A204.1 (cell line): ENCODE results near the gene PRUNE1.

Experiments used
- FAIRE-seq: peaks from 2 replicates; lab custom pipeline; 2012; peaks lifted over from hg19 to GRCh38; lab: Jason Lieb, UNC

PRUNE1 gene, protein sequence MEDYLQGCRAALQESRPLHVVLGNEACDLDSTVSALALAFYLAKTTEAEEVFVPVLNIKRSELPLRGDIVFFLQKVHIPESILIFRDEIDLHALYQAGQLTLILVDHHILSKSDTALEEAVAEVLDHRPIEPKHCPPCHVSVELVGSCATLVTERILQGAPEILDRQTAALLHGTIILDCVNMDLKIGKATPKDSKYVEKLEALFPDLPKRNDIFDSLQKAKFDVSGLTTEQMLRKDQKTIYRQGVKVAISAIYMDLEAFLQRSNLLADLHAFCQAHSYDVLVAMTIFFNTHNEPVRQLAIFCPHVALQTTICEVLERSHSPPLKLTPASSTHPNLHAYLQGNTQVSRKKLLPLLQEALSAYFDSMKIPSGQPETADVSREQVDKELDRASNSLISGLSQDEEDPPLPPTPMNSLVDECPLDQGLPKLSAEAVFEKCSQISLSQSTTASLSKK

DNA sequence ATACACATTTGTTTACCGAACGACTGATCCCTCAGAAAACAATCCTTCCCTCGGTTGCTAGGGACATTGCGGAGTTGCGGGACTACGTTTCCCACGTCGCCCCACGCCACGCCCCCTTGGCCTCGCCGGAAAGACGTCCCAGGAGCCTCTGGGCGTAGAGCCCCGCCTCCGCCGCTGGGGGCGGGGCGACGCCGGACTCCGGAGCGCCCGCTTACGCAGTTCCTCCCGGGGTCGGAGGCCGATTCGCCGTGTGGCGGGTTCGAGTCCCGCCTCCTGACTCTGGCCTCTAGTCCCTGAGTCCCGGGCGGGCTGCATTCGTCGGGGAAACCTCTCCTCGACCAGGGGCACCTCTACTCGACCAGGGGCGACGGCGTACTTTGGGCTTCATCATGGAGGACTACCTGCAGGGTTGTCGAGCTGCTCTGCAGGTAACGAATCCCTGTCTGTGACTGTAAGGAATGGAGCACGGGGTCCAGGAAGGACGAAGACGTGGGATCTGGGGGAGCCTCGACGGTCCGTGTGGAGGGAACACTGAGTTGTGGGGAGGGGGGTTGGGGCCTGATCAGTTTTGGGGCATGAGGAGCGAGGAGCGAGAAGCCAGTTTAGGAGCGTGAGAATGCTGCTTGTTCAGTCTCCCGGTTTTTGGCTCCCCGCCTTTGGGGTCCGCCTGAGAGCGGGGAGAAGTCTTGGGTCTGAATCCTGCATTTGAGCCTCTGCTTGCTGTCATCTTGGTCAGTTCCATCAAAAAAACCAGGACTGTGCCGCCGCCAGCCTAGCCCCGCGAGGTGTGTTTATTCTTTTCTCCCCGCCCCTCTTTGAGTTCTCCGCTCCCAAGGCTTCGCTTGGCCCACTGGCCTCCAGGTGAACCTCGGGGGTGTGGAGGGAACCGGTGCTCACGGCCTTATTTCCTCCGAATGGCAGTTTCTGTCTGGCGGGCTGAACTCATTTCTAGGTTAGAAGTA is at the start of gene PRUNE1:
PRUNE1 (plus strand) TSS at position 206 of the 962 bp plus-strand sequence; CDS start at position 390, 184 bp downstream.
- peak; percentile 44 for FAIRE-seq

DNA sequence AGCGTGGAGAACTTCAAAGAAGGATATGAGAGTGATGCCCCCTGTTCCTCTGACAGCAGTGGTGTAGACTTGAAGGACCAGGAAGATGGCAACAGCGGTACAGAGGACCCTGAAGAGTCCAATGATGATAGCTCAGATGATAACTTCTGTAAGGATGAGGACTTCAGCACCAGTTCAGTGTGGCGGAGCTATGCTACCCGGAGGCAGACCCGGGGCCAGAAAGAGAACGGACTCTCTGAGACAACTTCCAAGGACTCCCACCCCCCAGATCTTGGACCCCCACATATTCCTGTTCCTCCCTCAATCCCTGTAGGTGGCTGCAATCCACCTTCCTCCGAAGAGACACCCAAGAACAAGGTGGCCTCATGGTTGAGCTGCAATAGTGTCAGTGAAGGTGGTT is 47.6 kb upstream of the PRUNE1 start:
- FAIRE-seq, result no peak

- no peak for FAIRE-seq
These were observed 46.5 kb upstream of the PRUNE1 start for GRCh38 chr1:150961756-150962155.

DNA sequence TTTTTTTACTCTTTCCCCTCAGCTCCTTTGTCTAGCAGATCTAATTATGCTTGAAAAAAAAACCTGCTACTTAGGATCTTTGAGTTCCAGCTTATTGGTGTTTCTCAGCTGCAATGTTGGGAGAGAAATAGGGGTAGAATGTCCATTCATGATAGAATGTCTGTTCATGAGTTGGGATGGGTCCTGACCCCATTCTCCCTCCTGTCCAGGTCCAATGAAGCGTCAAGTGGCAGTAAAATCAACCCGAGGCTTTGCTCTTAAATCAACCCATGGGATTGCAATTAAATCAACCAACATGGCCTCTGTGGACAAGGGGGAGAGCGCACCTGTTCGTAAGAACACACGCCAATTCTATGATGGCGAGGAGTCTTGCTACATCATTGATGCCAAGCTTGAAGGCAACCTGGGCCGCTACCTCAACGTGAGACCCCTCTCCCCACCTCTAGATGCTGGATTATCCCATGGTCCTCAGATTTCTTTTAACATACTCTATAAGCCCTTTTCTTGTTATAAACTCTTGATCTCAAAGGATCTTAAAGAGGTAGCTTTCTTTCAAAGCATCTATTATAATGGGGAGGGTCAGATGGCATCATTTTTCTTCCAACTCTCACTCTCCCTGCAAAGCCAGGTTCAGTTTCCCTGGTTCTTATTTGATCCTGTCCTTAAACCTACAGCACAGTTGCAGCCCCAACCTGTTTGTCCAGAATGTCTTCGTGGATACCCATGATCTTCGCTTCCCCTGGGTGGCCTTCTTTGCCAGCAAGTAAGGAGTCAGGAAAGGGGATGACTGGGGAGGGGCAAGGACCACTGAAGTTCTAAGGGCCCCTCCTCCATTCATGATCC is 44.7 kb upstream of the PRUNE1 start:
- FAIRE-seq, result no peak

DNA sequence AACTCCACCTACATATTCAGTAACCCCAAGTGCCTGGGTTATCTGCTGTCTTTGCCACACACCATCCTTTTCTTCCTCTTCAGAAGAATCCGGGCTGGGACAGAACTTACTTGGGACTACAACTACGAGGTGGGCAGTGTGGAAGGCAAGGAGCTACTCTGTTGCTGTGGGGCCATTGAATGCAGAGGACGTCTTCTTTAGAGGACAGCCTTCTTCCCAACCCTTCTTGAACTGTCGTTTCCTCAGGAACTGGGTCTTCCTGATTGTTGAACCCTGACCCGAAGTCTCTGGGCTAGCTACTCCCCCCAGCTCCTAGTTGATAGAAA is 44.1 kb upstream of the PRUNE1 start:
- FAIRE-seq, result no peak

DNA sequence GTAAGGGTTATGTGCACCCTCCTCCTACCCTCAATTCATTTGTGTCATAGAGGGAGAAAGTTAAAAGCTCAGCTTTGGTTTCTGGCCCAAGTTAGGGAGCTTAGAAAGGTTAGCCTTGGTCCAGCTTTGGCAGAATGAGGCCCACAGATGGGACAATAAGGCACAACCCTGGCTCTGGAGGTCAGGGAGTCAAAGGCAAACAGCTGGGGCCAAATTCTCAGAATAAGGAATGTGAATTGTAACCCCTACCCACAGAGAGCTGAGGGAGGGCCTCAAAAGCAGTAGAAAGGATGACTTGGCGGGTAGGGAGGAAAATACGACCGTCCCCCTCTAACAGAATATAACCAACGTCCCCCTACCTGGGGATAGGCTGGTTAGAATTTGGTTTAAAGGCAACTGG is 42.6 kb upstream of the PRUNE1 start:
- FAIRE-seq, result no peak

GRCh38 chr1:150966011-150966410 is 42.2 kb upstream of the PRUNE1 start:
- no peak for FAIRE-seq

GRCh38 chr1:150967936-150968335 is 40.3 kb upstream of the PRUNE1 start:
- no peak for FAIRE-seq

DNA sequence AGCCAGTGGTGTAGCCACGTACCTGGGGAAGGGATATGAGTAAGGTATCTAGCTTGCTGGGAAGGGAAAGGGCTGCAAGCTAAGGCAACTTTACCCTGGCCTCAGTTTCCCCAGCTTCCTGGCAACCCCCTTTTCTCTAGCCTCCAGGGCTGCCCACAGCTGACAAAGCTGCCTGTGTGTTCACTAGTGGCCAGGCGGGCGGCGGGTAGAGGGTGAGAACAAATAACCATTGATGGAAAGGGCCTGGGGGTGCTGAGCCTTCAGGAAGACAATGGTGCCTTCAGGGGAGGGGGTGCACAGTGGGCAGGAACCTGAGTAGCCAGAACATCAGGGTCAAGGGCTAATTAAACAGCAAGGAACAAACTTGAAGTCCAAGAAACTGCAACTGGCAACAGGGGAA is 39.8 kb upstream of the PRUNE1 start:
- FAIRE-seq, result no peak

DNA sequence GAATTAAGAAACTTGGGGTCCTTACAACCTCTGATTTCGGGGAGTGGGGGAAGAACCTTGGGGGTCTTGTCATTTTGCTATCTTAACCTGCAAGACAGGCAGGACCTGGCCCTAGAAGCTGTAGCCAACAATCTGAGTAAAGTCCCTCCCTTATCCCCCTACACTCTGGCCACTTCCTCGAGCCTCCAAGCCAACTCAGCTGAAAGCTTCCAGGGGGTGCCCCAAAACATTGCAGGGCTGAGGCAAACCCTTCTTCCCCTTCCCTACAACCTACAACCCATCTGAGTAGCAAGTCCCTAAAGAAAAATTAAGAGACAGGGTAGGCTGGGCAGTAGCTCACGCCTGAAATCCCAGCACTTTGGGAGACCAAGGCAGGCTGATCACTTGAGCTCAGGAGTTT is 38.6 kb upstream of the PRUNE1 start:
- FAIRE-seq, result no peak

- no peak for FAIRE-seq
These were observed 37.3 kb upstream of the PRUNE1 start for GRCh38 chr1:150970808-150971582.

- FAIRE-seq, result no peak
These were observed 36.4 kb upstream of the PRUNE1 start for GRCh38 chr1:150971583-150972416.

DNA sequence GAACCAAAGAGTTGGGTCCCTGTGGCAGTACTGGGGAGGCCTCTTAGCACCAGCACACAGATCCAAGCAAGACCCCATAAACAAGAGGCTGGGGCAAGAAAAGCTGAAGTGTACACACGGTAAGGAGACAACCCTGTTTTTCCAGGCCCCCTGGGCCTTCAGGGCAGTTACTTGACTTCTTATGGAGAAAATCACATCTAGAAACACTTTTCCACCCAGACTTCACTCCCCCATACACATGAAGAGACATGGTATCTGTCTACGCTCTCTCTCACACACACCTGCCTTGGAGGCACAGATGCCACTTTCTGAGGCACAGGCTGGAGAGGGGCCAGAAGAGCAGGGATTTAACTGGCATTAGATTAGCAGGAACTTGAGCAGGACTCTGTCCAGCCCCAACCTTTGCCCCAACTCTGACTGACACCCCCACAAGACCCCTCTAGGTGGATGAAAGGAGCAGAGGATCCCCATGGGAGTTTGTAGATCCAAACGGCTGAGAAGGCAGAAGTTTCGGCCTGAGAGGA is 35.8 kb upstream of the PRUNE1 start:
- no peak for FAIRE-seq

DNA sequence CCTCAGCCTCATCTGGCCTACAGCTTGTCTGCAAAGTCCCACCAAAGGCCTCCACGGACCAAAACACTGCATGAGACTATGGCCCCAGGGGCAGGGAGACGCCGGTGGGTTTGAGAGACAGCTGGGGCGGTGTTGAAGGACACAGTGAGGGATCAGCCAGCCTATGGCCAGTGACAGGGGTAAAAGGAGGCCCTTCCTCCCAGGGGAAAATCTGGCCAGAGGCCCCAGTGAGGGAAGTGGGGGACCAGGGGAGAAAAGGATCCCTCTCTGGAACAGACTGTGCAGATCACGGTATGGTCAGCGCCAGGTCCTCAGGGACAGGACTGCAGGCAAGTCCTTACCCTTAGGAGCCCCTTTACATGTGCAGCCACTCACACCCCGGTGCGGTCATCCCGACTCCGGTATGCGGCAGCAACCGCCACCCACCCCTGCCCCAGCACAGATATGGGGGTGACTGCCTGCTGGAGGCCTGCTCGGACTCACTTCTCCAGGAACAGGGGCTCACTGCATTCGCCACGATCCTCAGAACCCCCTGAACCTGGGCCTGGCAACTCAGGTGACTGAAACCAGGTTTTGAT is 34.9 kb upstream of the PRUNE1 start:
- no peak for FAIRE-seq

DNA sequence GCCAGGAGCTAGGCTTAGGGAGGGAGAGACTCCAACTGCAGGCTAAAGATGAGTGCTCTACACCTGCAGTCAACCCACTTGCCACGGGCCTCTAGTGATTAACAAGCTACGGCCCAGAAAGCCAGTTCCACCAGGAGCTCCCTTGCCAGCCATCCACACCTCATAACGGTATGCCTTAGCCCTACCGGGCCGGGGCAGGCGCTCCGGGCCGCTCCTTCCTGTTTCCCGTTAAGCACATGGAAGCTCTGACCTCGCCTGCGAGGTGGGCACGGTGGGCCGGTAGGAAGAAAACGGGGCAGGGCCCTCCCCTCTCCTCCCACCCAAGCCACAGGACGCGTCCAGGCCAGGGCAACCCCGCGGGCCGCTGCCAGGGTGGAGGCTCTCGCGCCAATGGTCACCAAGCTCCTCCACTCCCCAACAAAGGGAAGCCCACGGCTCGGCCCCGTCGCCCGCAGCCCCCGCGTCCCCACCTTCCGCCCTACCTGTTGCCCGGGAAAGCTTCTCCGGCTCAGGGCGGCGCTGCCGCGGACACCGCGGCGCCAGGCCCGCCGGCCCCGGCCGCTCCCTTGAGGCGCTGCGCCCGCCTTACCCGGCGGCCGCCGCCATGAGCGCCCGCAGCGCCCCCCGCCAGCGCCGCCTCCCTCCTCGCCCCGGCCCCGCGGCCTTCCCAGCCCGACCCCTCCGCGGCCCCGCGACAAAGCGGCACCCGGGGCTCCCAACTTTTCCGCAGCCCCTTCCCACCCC is 34.2 kb upstream of the PRUNE1 start:
- no peak for FAIRE-seq

DNA sequence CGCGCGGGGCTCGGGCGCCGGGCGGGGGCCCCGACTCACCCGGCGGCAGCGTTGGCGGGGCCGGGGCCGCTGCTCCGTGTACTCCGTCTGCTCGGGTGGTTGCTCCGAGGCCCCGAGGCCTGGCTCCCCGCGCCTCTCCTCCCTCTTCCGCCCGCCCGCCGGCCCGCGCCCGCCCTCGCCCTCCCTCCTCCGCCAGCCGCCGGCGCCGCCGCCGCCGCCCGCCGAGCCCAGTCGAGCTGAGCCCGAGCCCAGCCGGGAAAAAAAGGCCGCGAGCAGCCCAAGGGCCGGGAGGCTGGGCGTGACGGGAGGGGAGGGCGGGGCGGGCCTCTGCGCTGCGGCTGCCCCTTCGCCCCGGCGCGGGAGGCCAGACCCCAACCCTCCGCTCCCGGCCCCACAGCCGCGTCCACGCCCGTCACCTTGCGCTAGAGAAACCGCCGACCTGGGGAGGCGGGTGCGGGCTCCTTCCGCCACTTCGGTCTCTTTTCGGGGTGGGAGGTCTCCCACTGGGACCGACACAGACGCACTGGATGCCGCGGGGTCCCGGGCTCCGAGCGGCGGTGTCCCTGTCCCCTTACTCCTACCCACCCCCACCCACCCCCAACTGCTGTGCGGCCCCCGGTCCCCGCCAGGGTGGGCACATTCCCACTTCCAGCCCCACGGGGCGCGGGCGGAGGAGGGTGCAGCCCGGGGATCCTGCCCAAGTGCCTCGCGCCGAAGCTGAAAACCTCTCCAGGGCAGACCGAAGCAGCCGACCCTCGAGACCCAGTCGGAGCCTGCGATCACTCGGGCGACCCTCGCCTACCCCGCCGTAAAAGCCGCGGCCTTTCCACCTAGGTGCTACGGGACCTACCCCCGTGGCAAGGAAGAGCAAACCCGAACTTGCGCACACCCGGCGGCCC is 33.4 kb upstream of the PRUNE1 start, which contains the start of gene CERS2:
CERS2 (minus strand) TSS at position 256 of the 899 bp plus-strand sequence. CDS start 5,745 bp downstream, outside the sequence.
- no peak for FAIRE-seq

DNA sequence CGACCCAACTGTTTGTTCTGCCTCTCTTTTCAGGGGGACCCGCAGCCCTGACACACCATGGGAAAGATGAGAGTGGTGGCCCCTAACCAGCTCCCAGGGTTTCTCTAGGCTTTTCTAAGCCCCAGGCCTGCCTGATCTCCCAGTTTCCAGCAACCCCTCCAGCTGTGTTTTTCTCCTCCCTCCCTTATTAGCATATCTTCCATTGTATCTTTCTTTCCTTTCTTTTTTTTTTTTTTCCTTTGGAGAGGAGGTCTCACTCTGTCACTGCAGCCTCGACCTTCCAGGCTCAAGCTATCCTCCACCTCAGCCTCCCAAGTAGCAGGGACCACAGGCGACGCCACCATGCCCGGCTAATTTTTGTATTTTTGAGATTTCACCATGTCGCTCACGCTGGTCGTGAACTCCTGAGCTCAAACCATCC is 31.8 kb upstream of the PRUNE1 start:
- no peak for FAIRE-seq
